Measurements from ENCODE around the gene XRN1.

DNA sequence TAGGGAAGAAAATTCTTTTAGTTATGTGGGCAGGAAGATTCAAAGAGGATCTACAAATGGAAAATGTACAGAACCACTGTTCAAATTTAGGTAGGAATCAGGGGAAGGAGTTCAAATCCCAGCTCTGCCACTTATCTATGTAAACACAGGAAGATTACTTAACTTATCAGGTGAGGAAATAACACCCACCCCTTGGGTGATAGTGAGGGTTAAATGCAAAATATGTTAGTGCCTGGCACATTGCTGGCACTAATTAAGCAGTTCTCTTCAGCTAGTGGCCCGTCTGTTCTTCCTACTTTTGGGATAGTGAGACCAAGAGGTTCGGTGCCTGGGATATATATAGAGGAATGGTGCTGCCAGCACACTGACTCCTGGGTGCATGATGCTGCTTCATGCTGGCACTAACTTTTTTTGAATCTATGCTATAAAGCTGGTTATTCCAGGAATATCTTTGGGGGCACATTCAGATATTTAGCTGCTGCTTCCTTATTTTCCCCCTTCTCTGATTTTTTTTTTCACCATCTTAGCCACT is 83.8 kb downstream of the XRN1 start:
- TF ChIP-seq, protein P1, sequence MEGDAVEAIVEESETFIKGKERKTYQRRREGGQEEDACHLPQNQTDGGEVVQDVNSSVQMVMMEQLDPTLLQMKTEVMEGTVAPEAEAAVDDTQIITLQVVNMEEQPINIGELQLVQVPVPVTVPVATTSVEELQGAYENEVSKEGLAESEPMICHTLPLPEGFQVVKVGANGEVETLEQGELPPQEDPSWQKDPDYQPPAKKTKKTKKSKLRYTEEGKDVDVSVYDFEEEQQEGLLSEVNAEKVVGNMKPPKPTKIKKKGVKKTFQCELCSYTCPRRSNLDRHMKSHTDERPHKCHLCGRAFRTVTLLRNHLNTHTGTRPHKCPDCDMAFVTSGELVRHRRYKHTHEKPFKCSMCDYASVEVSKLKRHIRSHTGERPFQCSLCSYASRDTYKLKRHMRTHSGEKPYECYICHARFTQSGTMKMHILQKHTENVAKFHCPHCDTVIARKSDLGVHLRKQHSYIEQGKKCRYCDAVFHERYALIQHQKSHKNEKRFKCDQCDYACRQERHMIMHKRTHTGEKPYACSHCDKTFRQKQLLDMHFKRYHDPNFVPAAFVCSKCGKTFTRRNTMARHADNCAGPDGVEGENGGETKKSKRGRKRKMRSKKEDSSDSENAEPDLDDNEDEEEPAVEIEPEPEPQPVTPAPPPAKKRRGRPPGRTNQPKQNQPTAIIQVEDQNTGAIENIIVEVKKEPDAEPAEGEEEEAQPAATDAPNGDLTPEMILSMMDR (IDR thresholded peaks at IDR 0.05; ENCODE audit: insufficient read depth, low read depth, low read length) = no peak
- TF ChIP-seq EZH2 (IDR thresholded peaks at IDR 0.05; ENCODE audit: insufficient read depth, low read length) = no peak
